Sigmoid colon (tissue), 7 donors: ENCODE measurements around the gene EIF3A. TPM values are rescaled to one million over a fixed set of nuclear protein-coding genes. Genes with fewer than 3 reads are reported as not detected.
A peak's percentile ranks its signal among the peaks of the same experiment; 100 is the strongest.
"Not testable (repeated sequence)": the region's sequence is repeated elsewhere in the genome, so short reads cannot be mapped to it uniquely, and the experiment has no call there.

ENCODE experiments used
- DNase-seq: peaks from one replicate; pipeline ENCODE4 v3.0.0-alpha.2; 2019
- H3K27ac ChIP-seq, 4 donors: fragments of 200-600 bp; sonication (generic); one replicate each; pipeline ENCODE4 v1.5.1; 2016 to 2019; ENCODE audit warnings: mild to moderate bottlenecking in 1 of 4
- H3K27me3 ChIP-seq, 3 donors: fragments of 200-600 bp; sonication (generic); one replicate each; pipeline ENCODE4 v1.5.1; 2019; ENCODE audit warnings: mild to moderate bottlenecking in 1 of 3
- H3K36me3 ChIP-seq, 4 donors: fragments of 200-600 bp; sonication (generic); one replicate each; pipeline ENCODE4 v1.5.1; 2016 to 2019
- H3K4me1 ChIP-seq, 4 donors: fragments of 200-600 bp; sonication (generic); one replicate each; pipeline ENCODE4 v1.5.1; 2017 to 2019
- H3K4me3 ChIP-seq, 4 donors: fragments of 200-600 bp; sonication (generic); one replicate each; pipeline ENCODE4 v1.5.1; 2017 to 2019; ENCODE audit warnings: mild to moderate bottlenecking in 2 of 4, moderate library complexity in 1 of 4
- H3K9me3 ChIP-seq, 4 donors: fragments of 200-600 bp in 3 of 4; sonication (generic) in 3 of 4; one replicate each; pipeline versions ENCODE4 v1.5.1 to v1.6.1; 2013 to 2019
- CTCF ChIP-seq, 4 experiments: fragments of 450-650 bp in 3 of 4; fragments of 200-600 bp in 1 of 4; IDR thresholded peaks; one replicate each; pipeline ENCODE4 v1.5.1; 2016 to 2019; ENCODE audit warnings: antibody characterized with exemption in 4 of 4, mild to moderate bottlenecking in 3 of 4, moderate library complexity in 2 of 4
- EP300 ChIP-seq, 4 donors: sonication (generic); formaldehyde crosslinking; IDR thresholded peaks; one replicate each; pipeline ENCODE4 v1.6.1; 2017; ENCODE audit warnings: antibody characterized with exemption in 4 of 4
- POLR2A ChIP-seq, 2 donors: fragments of 450-650 bp; IDR thresholded peaks; one replicate each; pipeline ENCODE4 v1.6.1; 2016; ENCODE audit warnings: antibody characterized with exemption in 2 of 2, mild to moderate bottlenecking in 2 of 2, moderate library complexity in 2 of 2
- POLR2AphosphoS5 ChIP-seq, 4 donors: sonication (generic); formaldehyde crosslinking; IDR thresholded peaks; one replicate each; pipeline ENCODE4 v1.6.1; 2017; ENCODE audit warnings: antibody characterized with exemption in 4 of 4
- WGBS, 2 donors: extraction: QIAGEN DNeasy Blood & Tissue Kit; methylation state at CpG; one replicate each; pipeline ENCODE4 v1.1.7; 2013; 5-methylcytosine and 5-hydroxymethylcytosine counted together
- intact Hi-C: fragments of 100-400 bp; cut with DNase I; formaldehyde crosslinking; loops from one replicate; pipeline ENCODE4 v1.15.1; 2023
- polyA plus RNA-seq, 3 donors: library from polyadenylated mRNA; stranded (reverse); fragments of 200-250 nt; gene quantifications; one replicate each; pipeline ENCODE4 v1.2.3, GENCODE V29; 2013
- total RNA-seq, 4 donors: library from RNA; depleted of rRNA; stranded (reverse); fragments of >200 nt; gene quantifications; one replicate each; pipeline ENCODE4 v1.1.0, GENCODE V29; 2016
- donor health status: healthy with polysubstance abuse.
- donor health status: Bipolar disorder and iron deficiency.
- donor health status: healthy.

EIF3A gene
- total and polyA plus RNA-seq, 7 donors: 27.5 to 135 (median 98.4) TPM

- TF ChIP-seq EP300 (IDR thresholded peaks at IDR 0.05): no peak
- Histone ChIP-seq H3K4me1 (peaks cover 0 to 18% (median 14%) of the 10 kb centered on the region in 4 donors), H3K4me3 (no peak overlapping the region), H3K27ac (no peak overlapping the region), H3K27me3 (no peaks in the 10 kb centered on the region), H3K36me3 (no peaks in the 10 kb centered on the region), H3K9me3 (no peaks in the 10 kb centered on the region)
- peak; percentile 49 for DNase-seq
- WGBS, 2 donors: 81 to 89% methylated on average over 10 of the region's 10 CpGs
- intact Hi-C loops: no loop called here
Observed at GRCh38 chr10:119101366-119102098, 20.9 kb upstream of the EIF3A start.

- Histone ChIP-seq H3K9me3 (no peaks in the 10 kb centered on the region), H3K27ac (peak overlapping the region in 1 of 4 donors; percentile 42), H3K4me1 (peaks cover 0 to 11% (median 11%) of the 10 kb centered on the region in 4 donors), H3K27me3 (no peaks in the 10 kb centered on the region), H3K36me3 (no peaks in the 10 kb centered on the region), H3K4me3 (no peak overlapping the region)
- 29 to 73% methylated on average over 3 of the region's 3 CpGs for WGBS, 2 donors
- peak; percentile 18 for DNase-seq
- no peak for TF ChIP-seq POLR2A (IDR thresholded peaks at IDR 0.05)
- TF ChIP-seq EP300 (IDR thresholded peaks at IDR 0.05): no peak
- no peak for TF ChIP-seq POLR2AphosphoS5 (IDR thresholded peaks at IDR 0.05)
- TF ChIP-seq CTCF (IDR thresholded peaks at IDR 0.05): no peak
- intact Hi-C loops: no loop called here
Observed at GRCh38 chr10:119100434-119101238, 20.0 kb upstream of the EIF3A start.

GRCh38 chr10:119098576-119098975 lies 18.0 kb upstream of the EIF3A start:
- no peaks in the 10 kb centered on the region for H3K9me3 ChIP-seq
- DNase-seq: peak; percentile 11

GRCh38 chr10:119096641-119097415 lies 16.2 kb upstream of the EIF3A start:
- H3K4me1 ChIP-seq, H3K9me3 ChIP-seq, H3K4me3 ChIP-seq, H3K27me3 ChIP-seq, intact Hi-C loops, H3K27ac ChIP-seq, H3K36me3 ChIP-seq: not testable (repeated sequence)
- peak; percentile 7 for DNase-seq
- 96 to 97% methylated on average over 12 of the region's 12 CpGs for WGBS, 2 donors

More at GRCh38 chr10:119098576-119098975, 18.0 kb upstream of the EIF3A start:
- TF ChIP-seq EP300 (IDR thresholded peaks at IDR 0.05): no peak
- TF ChIP-seq CTCF (IDR thresholded peaks at IDR 0.05): no peak
- TF ChIP-seq POLR2AphosphoS5 (IDR thresholded peaks at IDR 0.05): no peak
- no peak for TF ChIP-seq POLR2A (IDR thresholded peaks at IDR 0.05)
- no peak overlapping the region for H3K27ac ChIP-seq
- no peaks in the 10 kb centered on the region for H3K27me3 ChIP-seq
- no peaks in the 10 kb centered on the region for H3K36me3 ChIP-seq
- H3K4me1 ChIP-seq: peaks cover 0 to 3% (median 0%) of the 10 kb centered on the region in 4 donors
- intact Hi-C loops: no loop called here
- H3K4me3 ChIP-seq: no peak overlapping the region
- WGBS, 2 donors: 95 to 97% methylated on average over 3 of the region's 3 CpGs

- H3K27me3 ChIP-seq: no peaks in the 10 kb centered on the region
- no peaks in the 10 kb centered on the region for H3K9me3 ChIP-seq
- H3K4me1 ChIP-seq: peaks cover 0 to 8% (median 0%) of the 10 kb centered on the region in 4 donors
- DNase-seq: peak; percentile 3
- H3K27ac ChIP-seq: no peak overlapping the region
- no peak for TF ChIP-seq CTCF (IDR thresholded peaks at IDR 0.05)
- TF ChIP-seq POLR2A (IDR thresholded peaks at IDR 0.05): no peak
- no peak for TF ChIP-seq EP300 (IDR thresholded peaks at IDR 0.05)
- TF ChIP-seq POLR2AphosphoS5 (IDR thresholded peaks at IDR 0.05): no peak
- 70 to 90% methylated on average over 4 of the region's 4 CpGs for WGBS, 2 donors
- no peak overlapping the region for H3K4me3 ChIP-seq
- intact Hi-C loops: no loop called here
- H3K36me3 ChIP-seq: no peaks in the 10 kb centered on the region
Observed at GRCh38 chr10:119095640-119096039, 15.0 kb upstream of the EIF3A start.
